GM21529 (cell line): Measurements from ENCODE around the gene STK32A.

Source experiments
- ATAC-seq: cut with Tn5 transposase; IDR thresholded peaks from one replicate; pipeline ENCODE4 v1.9.1; 2021; ENCODE audit not compliant: unreplicated experiment

STK32A gene

GRCh38 chr5:147388184-147389108 lies 153.6 kb downstream of the STK32A start:
- no peak for ATAC-seq

- ATAC-seq: no peak
Measured at GRCh38 chr5:147390654-147391225, 155.9 kb downstream of the STK32A start.

- peak; percentile 92 for ATAC-seq
Measured at GRCh38 chr5:147391781-147392180, 157.0 kb downstream of the STK32A start.

GRCh38 chr5:147393874-147394672 lies 159.2 kb downstream of the STK32A start:
- no peak for ATAC-seq

DNA sequence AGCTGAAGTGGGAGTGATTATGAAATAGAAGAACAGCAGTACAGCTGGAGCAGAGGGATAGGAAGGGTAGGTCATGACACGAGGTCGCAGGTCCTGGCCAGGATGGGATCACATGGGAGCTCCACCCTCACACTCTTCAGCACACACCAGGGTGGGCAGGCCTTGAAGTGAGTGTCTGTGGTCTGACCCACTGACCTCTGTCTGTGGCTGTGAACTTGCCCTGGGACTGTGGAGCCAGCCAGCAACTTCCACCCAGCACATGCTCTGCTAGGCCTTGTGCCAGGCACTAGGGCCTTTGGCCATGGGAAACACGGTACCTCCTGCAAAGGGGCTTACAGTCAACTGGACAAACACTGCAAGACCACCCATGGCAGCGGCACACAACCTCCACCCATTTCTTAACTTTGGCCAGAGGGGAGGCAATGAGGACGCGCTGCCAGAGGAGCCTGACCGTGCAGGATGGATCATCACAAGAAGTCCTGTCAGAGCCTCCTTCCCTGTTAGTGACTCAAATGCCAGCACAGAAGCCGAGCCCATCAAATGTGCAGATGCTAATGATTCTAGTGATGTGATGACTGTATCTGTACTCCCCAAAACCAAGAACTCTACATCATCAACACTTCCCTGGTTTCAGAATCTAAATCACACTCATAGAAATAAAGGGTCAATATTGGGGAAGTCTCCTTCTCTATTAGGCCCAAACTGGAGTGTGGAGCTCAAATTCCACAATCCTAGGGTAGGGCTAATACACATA lies 161.4 kb downstream of the STK32A start:
- ATAC-seq: no peak

- ATAC-seq: no peak
Measured at GRCh38 chr5:147397616-147398015, 162.8 kb downstream of the STK32A start.

GRCh38 chr5:147398860-147399259 lies 164.0 kb downstream of the STK32A start:
- ATAC-seq: no peak

DNA sequence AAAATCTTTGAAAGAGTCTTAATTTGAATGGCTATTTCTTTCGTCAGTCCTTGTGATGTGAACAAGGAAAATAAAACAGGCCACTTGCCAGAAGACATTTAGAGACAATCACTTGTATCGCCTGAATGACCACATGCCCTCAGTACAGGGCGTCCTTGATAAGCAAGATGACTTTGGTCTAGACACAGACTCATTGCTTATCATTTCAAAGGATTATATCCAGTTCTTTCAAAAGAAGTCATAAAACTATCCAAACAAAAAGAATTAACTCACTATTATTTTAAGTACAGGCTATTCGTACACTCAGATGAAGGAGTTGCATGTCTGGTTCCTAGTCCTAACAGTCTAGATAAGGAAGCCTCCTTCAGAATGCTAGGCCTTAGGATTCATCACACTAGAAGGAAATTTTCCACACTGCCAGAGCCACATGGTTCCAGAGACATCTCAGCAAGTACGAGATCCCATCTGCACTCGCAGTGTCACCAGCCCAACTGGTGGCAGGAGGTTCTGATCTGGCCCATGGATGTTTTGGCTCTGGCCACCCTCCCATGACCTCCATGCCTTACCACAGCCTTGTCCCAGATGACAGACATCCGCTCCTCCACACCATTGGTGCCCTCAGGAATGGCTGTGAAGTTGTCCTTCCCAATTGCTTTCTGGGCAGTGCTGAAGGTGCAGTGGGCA lies 165.4 kb downstream of the STK32A start:
- no peak for ATAC-seq

GRCh38 chr5:147400881-147401280 lies 166.1 kb downstream of the STK32A start:
- no peak for ATAC-seq

DNA sequence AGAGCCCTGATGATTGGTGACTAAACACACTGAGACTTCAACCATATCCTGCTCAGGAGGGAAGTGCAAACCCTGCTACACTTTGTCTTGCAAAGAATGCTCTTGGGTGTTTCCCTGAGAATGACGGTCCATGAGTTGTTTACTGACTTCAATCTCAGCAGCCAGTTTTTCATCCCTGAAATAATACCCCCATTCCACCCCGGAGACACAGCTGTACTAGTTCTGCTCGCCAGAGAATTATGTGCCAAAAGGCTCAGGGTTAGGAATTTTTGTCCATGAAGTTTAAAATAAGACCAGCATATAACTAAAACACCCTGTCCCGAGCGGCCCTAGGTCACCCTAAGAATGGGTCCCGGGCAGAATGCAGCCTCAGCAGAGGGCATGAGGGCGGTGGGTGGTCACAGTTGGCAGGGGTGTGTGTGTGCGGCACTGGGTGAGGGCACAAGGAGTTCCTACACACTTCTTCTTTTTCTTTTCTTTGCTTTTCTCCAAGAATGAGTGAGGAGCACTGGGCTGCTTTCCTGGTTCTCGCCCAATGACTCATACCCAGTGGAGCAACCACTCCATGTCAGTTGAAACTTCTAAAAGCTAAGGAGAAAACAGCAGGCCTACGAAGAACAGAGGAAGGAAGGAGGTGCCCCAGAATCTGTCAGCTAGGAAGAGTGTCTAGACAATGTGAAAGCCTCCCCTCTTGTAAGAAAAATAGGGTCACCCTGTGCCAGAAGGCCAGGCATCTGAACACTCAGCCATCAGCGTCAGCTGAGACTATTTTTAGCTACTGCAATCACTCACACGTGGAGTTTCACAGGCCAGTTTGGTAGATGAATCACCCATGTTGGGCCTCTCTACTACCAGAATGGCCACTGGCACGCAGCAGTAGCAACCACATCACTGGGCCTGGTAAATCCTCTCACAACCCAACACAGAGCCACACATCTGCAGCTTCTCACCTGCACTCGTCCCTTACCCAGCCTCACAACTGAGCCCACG lies 169.1 kb downstream of the STK32A start:
- ATAC-seq: peak; percentile 95

DNA sequence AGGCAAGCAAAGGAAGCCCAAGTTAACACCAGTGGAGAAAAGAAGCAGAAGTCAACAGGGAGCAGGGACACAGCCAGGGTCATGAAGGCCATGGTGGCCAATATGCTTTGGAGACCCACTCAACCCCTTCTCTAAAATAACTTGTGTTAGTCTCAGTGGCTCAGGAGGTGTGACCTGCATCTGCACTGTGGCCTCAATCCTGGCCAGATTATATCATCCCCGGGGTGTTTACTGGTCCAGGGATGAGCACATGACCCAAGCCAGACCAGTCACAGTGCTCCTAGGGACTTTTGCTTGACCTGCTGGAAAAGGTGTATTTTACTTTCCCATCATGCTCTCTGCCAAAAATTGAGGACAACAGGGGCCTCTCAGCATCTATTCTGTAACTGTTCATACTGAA lies 169.9 kb downstream of the STK32A start:
- peak; percentile 12 for ATAC-seq

GRCh38 chr5:147406636-147407035 lies 171.8 kb downstream of the STK32A start:
- no peak for ATAC-seq

DNA sequence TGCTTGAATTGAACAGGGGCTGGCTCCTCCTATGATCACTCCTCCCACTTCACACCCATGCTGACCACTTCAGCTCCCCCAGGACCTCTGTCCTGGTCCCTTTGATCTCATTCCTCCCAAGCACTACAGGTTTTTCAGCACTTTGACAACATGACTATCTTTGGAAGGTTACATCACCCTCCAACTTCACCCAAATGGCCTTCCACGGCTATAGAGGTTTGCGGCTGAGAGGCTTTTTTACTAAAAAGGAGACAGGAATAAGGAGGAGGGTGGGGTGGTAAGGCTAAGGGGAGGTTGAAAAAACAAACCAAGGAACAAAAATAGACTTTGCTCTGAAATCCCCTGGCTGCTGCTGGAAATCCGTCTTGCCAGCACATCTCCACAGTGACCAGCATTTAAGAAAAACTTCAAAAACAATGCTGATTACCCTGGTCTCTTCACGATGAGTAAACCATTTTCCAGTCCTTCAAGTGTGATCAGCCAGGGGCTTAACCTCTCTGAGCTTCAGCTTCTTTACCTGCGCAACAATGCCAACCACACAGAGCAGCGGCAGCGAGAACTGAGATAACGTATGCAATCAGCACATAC lies 172.4 kb downstream of the STK32A start:
- ATAC-seq: no peak

GRCh38 chr5:147408980-147409379 lies 174.2 kb downstream of the STK32A start:
- ATAC-seq: no peak

DNA sequence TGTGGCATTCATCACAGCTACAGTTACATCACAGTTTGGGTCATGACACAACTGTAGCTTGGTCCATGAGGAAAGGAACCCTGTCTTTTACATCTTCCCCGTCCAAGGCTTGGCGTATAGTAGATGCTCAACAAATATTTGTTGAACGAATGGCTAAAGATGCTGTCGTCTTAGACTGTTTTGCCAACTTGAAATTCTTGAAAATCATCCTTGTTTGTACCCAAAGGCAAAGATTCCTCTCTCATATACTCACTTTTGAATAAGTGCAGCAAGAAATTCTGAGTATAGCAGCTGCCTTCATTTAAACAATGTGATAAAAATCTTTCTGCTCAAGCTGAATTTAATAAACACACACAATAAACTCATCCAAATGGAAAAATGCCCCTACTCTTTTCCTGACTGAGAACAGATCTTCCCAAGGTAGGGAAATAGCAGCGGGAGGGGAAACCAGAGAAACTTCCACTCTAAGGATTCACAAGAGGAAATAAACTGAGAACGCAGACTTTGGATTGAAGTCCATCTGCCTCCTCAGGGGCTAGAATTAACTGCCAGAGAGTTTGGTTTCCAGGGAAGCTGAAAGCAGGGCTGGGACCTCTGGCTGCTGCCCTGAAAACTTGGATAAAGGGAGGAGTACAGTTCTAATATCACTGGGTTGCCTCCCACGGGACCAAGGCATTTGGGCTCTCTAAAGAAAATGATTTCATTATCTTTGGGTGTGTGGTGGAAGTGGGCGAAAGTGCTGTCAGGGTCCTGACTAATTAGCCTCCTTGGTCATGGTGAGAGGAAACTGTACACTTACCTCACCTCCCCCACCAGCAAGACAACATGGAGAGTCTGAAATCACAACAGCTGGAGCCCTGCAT lies 175.9 kb downstream of the STK32A start:
- ATAC-seq: no peak

GRCh38 chr5:147411359-147412319 lies 176.8 kb downstream of the STK32A start:
- no peak for ATAC-seq

DNA sequence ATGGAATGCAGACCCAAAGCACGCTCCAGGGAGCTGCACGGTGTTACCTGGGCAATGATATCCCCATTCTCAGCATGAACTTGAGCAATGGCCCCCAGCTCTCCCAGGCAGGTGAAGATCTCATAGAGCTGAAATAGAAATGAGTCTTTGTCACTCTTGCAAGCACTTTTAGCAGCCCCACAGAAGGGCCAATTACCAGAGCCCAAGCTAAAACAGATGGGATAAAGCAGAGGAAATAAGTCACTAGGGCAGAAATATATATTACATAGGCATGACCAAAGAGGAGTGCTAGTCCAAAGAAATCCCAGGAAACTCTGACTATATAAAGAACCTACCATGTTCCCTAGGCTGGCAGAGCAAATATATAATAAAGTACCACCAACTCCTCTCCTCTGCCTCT lies 177.7 kb downstream of the STK32A start:
- ATAC-seq: no peak
